Iris pigment epithelial cell (primary cell): ENCODE data around the gene CTBP2.
"Not testable (repeated sequence)": the region's sequence is repeated elsewhere in the genome, so short reads cannot be mapped to it uniquely, and the experiment has no call there.

ENCODE experiments used
- DNase-seq: peaks from one replicate; pipeline ENCODE4 v3.0.0-alpha.2; 2011; ENCODE audit warnings: low read depth

Gene CTBP2

DNA sequence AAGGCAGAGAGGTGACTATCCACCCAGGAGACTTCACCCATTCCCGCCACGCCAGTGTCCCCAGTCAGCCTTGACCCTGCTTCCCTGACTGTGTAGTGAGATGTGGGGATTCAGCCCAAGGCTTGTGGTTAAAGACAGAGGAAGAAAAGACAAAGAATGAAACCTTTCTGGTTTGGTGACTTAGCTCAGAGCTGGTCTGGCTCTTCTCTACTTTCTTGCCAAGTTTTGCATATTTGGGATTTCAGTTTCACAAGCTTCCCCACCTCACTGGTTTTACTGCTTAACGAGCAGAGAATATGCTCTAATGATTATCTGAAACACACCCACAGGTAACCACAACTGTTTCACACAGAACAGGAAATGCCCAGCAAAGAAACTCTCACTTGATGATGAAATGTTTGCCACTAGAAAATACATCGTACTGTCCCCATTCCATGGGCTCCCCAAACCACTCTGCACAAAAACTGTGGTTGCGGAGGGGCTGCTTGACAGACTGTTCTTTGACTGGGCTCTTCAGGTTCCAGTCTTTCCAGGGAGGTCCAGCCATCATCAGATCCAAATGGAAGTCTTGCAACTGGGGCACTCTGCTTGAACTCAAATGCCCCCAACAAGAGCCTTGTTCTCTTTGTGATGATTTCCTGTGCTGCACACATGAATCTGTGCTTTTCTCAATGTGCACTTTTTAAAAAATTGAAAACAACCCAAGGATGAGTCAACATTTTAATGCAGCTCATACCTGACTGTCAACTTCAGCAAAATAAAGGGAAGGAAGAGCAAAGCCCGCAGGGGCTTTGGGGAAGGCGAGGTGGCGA lies 95.5 kb downstream of the CTBP2 start:
- DNase-seq, result peak; percentile 75

- DNase-seq, result no peak
Observed at GRCh38 chr10:125063256-125063925, 97.0 kb downstream of the CTBP2 start.

GRCh38 chr10:125062914-125063230 lies 97.5 kb downstream of the CTBP2 start:
- DNase-seq, result peak; percentile 40

- DNase-seq, result no peak
Observed at GRCh38 chr10:125062227-125062913, 98.0 kb downstream of the CTBP2 start.

DNA sequence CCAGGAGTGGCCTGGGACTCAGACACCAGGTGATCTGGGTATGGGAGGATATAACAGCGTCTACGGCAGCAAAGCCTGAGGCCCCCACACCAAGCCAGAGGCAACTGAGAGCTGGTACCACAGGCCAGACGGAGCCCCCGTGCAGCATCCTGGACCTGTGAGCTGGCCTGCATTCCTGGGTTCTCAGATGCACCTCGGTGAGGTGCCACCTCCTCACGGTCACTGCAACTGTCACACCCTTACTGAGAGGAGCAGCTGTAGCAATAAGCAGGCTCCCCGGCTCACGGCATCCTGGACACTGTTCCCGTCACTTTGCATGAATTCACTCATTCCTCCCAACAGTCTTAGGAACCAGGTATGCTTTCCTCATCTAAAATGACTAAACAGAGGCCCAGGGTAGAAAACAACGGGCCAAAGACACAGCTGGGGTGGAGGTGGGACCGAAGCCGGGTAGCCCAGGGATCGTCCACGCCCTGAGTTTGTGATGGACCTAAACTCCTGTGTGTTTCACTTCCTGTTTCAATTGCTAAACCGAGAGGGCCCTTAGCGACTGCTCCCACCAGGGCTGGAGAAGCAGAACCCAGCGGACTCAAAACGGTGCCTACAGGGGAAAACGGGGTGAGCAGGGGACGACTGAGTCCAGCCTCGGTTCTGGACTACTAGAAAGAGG lies 98.7 kb downstream of the CTBP2 start:
- no peak for DNase-seq

- peak; percentile 77 for DNase-seq
Observed at GRCh38 chr10:125060826-125061556, 99.4 kb downstream of the CTBP2 start.

DNA sequence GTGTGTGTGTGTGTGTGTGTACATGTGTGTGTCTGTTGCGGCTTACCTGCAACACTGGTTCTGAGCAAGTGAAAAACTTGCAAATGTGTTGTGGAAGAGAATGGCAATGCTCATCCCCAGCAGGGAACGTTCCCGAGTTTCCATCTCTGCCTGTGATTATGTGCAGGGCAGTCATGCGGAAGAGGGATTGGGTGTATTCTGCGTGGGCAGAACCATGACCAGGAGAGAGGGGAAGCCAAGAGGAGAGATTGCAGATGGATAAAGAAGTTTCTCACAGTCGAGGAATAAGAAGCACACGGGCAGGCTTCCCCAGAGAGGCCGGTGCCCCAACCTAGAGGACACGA lies 99.9 kb downstream of the CTBP2 start:
- peak; percentile 63 for DNase-seq

- peak; percentile 49 for DNase-seq
Observed at GRCh38 chr10:125060026-125060425, 100.3 kb downstream of the CTBP2 start.

DNA sequence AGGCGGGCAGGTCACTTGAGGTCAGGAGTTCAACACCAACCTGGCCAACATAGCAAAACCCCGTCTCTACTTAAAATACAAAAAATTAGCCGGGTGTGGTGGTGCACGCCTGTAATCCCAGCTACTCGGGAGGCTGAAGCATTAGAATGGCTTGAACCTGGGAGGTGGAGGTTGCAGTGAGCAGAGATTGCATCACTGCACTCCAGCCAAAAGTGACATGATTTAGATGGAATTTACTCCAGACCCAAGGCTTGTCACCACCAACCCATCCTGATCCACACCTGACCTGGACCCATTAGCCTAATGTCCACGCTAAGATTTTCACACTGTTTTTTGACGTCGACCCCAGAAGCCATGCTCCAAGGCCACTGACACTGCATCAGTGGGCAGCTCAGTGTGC lies 101.0 kb downstream of the CTBP2 start:
- DNase-seq, result not testable (repeated sequence)

DNA sequence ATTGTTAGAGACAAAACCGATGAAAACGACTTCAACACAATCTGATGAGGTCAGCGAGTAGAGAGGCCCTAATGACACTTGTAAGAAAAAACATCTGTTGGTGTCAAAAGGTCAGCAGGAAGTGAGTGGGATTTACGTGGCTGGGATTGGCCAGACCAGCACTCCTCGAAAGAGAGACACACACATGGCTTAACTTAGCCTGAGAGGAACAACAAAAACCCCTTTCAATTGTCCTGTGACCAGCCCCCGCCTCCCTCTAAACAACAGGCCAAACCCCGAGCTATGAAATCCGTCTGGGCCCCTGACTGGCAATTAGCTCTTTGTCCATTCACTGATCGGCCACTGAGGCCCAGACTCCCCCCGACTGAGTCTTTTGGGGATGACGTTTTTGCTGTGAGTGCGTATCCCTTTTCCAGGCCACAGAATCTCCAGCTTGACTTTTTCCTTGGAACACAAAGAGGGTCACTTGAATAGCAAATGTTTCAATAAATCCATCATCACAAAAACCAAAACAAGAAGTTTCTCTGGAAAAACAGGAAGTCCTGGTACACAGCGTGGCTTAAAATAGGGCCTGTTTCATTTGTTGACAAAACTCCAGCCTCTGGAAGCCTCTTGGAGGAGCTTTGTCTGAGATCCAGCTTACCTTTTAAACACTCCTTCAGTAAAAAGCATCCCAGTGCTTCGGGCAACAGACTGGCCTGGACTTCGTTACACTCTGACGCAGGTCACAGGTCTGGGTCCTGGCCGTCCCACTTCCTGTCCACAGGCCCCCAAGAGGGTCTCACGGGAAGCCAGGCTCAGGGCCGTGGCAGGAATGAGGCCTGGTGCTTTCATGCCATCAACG lies 103.0 kb downstream of the CTBP2 start:
- peak; percentile 94 for DNase-seq

- no peak for DNase-seq
Observed at GRCh38 chr10:125056161-125057132, 103.9 kb downstream of the CTBP2 start.

- no peak for DNase-seq
Observed at GRCh38 chr10:125055446-125055845, 104.9 kb downstream of the CTBP2 start.

- DNase-seq, result no peak
Observed at GRCh38 chr10:125054669-125055268, 105.6 kb downstream of the CTBP2 start.

- no peak for DNase-seq
Observed at GRCh38 chr10:125054216-125054615, 106.1 kb downstream of the CTBP2 start.

DNA sequence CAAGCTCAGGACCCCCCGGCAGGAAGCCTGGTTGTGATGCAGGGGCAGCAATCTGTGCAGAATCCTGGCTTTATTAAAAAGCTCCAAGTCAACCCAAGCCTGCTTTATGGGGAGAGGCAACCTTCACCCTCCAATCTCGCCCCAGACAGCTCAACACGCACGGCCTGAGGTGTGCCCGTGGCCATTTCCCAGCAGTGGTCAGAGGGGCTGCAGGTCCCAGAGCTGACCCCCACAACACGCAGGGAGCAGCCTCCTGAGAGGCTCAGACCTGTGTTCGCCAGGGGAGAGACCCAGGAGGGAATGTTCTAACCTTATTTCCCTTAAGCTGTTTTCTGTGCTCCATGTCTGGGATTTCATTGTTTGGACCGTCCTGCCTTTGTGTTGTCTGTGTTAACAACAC lies 108.2 kb downstream of the CTBP2 start:
- DNase-seq, result no peak

DNA sequence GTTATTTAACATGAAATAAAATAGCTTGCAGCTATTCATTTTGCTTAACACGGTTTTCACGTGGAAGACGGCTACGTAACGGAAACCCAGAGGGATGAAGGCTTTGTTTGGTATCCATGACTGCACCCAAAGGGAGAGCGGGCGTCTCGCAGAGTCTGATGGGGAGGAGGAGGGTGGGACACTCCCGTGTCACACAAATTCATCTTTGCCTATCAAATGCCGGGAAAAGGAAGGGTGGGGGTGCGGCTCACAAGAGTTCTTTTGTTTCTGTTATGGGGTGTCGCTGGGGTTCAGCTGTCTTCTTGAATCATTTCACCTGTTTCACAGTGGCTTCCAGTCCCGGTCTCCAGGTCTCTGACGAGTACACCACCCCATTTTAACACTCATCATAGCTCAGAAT lies 110.0 kb downstream of the CTBP2 start:
- DNase-seq, result no peak

GRCh38 chr10:125049216-125049881 lies 111.0 kb downstream of the CTBP2 start:
- no peak for DNase-seq

GRCh38 chr10:125048094-125048864 lies 112.1 kb downstream of the CTBP2 start:
- peak; percentile 86 for DNase-seq
